HUES64 (cell line): ENCODE results near the gene CDK6.
A peak's percentile ranks its signal among the peaks of the same experiment; 100 is the strongest.

Source experiments
- H3K27ac ChIP-seq: 2 replicates; pipeline ENCODE4 v1.7.0; 2013; ENCODE audit warnings: low read depth, low read length, inconsistent platforms
- H3K27me3 ChIP-seq: 2 replicates; pipeline ENCODE4 v1.6.1; 2013; ENCODE audit warnings: mild to moderate bottlenecking, low read length; ENCODE audit not compliant: insufficient read depth
- H3K36me3 ChIP-seq: 2 replicates; pipeline ENCODE4 v1.6.1; 2013; ENCODE audit warnings: mild to moderate bottlenecking, low read length; ENCODE audit not compliant: insufficient read depth
- H3K4me1 ChIP-seq: 2 replicates; pipeline ENCODE4 v1.6.1; 2013; ENCODE audit warnings: mild to moderate bottlenecking, low read length, moderate library complexity; ENCODE audit not compliant: insufficient read depth
- H3K4me3 ChIP-seq: 2 replicates; pipeline ENCODE4 v1.5.1; 2013; ENCODE audit warnings: mild to moderate bottlenecking, low read length, moderate library complexity
- H3K9ac ChIP-seq: 2 replicates; pipeline ENCODE4 v1.6.1; 2013; ENCODE audit warnings: mild to moderate bottlenecking, low read depth, low read length
- H3K9me3 ChIP-seq: 2 replicates; pipeline ENCODE4 v1.6.1; 2013; ENCODE audit warnings: low read depth, low read length; ENCODE audit not compliant: insufficient read depth
- WGBS: fragments of 150-250, 120-280 bp; methylation state at CpG from one replicate; pipeline ENCODE4 v1.1.7; 2013; ENCODE audit warnings: missing lambda C conversion rate; 5-methylcytosine and 5-hydroxymethylcytosine counted together

The CDK6 gene

GRCh38 chr7:92788559-92789183 is 47.7 kb downstream of the CDK6 start:
- 94% methylated on average over 1 of the region's 1 CpG for WGBS
- H3K9me3 ChIP-seq = peaks cover 19% of the 10 kb centered on the region
- peaks cover 18% of the 10 kb centered on the region for H3K4me1 ChIP-seq
- H3K27me3 ChIP-seq = no peaks in the 10 kb centered on the region
- no peak overlapping the region for H3K4me3 ChIP-seq
- no peaks in the 10 kb centered on the region for H3K36me3 ChIP-seq
- no peak overlapping the region for H3K27ac ChIP-seq
- no peak overlapping the region for H3K9ac ChIP-seq

DNA sequence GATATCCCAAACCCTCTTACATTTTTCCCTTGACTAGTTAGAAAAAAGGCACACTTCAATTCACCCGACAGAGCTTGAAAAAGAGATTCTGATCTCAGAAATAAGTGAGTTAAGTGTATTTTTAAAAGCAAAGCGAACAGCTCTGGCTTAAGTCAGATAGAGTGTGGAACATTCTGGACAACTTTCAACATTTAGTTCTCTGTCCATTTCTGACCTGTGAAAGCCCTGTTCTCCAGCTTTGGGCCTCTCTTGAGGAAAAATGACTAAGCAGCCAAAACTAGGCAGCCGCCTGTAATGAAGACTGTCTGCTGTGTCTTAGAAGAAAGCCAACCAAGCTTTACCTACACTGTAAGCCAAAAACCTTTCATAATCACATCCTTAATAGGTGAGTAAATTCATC is 50.5 kb downstream of the CDK6 start:
- Histone ChIP-seq H3K9me3 (peaks cover 19% of the 10 kb centered on the region), H3K9ac (no peak overlapping the region), H3K4me3 (no peak overlapping the region), H3K27me3 (no peaks in the 10 kb centered on the region), H3K27ac (peak overlapping the region; percentile 26; the same call in 1 of the 2 replicates), H3K36me3 (no peaks in the 10 kb centered on the region), H3K4me1 (peaks cover 35% of the 10 kb centered on the region)
- 89% methylated on average over 3 of the region's 3 CpGs for WGBS

GRCh38 chr7:92784935-92785334 is 51.4 kb downstream of the CDK6 start:
- Histone ChIP-seq H3K9ac (no peak overlapping the region), H3K27ac (no peak overlapping the region), H3K36me3 (no peaks in the 10 kb centered on the region), H3K9me3 (peaks cover 19% of the 10 kb centered on the region), H3K27me3 (no peaks in the 10 kb centered on the region), H3K4me3 (no peak overlapping the region), H3K4me1 (peaks cover 37% of the 10 kb centered on the region)
- WGBS = 100% methylated on average over 4 of the region's 5 CpGs

GRCh38 chr7:92783260-92784201 is 52.8 kb downstream of the CDK6 start:
- Histone ChIP-seq H3K4me3 (no peak overlapping the region), H3K9ac (no peak overlapping the region), H3K9me3 (peaks cover 10% of the 10 kb centered on the region), H3K27ac (no peak overlapping the region), H3K36me3 (no peaks in the 10 kb centered on the region), H3K4me1 (peaks cover 37% of the 10 kb centered on the region), H3K27me3 (no peaks in the 10 kb centered on the region)
- WGBS = 86% methylated on average over 2 of the region's 3 CpGs

GRCh38 chr7:92782855-92783254 is 53.5 kb downstream of the CDK6 start:
- Histone ChIP-seq H3K27me3 (no peaks in the 10 kb centered on the region), H3K36me3 (no peaks in the 10 kb centered on the region; the same call in 1 of the 2 replicates), H3K4me1 (peaks cover 37% of the 10 kb centered on the region), H3K27ac (no peak overlapping the region), H3K9ac (no peak overlapping the region), H3K9me3 (peaks cover 4% of the 10 kb centered on the region; the same call in 1 of the 2 replicates), H3K4me3 (no peak overlapping the region)
- 93% methylated on average over 3 of the region's 3 CpGs for WGBS

DNA sequence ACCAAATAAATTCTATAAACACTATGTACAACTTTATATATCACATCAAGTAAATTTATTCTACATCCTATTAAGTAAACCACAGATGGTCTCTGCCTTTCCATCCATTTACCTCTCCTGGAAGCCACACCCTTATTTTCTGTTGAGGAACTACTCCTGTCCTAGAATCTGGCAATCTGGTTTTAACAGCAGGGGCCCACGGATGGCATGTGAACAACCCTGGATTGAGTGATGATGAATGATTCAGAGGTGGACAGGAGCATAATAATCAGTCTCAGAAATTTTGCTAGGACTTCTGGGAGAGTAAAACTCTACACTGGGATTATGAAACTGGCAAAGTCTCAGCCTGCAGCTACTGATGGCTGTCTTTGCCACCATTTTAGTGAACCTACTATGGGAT is 54.1 kb downstream of the CDK6 start:
- Histone ChIP-seq H3K4me1 (peaks cover 37% of the 10 kb centered on the region), H3K9me3 (no peaks in the 10 kb centered on the region; the same call in 1 of the 2 replicates), H3K9ac (no peak overlapping the region), H3K36me3 (no peaks in the 10 kb centered on the region; the same call in 1 of the 2 replicates), H3K27ac (no peak overlapping the region), H3K27me3 (no peaks in the 10 kb centered on the region), H3K4me3 (no peak overlapping the region)
- WGBS = 96% methylated on average over 1 of the region's 1 CpG

- no peak overlapping the region for H3K27ac ChIP-seq
- peaks cover 36% of the 10 kb centered on the region for H3K4me1 ChIP-seq
- no peaks in the 10 kb centered on the region; the same call in 1 of the 2 replicates for H3K36me3 ChIP-seq
- H3K27me3 ChIP-seq = no peaks in the 10 kb centered on the region
- H3K9me3 ChIP-seq = no peaks in the 10 kb centered on the region
- WGBS = 89% methylated on average over 3 of the region's 3 CpGs
- H3K9ac ChIP-seq = no peak overlapping the region
- no peak overlapping the region for H3K4me3 ChIP-seq
Measured at GRCh38 chr7:92781117-92781720, 55.2 kb downstream of the CDK6 start.

- 95% methylated on average over 5 of the region's 5 CpGs for WGBS
- no peak overlapping the region for H3K4me3 ChIP-seq
- peaks cover 22% of the 10 kb centered on the region for H3K4me1 ChIP-seq
- H3K9me3 ChIP-seq = no peaks in the 10 kb centered on the region
- peaks cover 2% of the 10 kb centered on the region for H3K36me3 ChIP-seq
- no peak overlapping the region for H3K9ac ChIP-seq
- H3K27me3 ChIP-seq = no peaks in the 10 kb centered on the region
- no peak overlapping the region for H3K27ac ChIP-seq
Measured at GRCh38 chr7:92778972-92779371, 57.4 kb downstream of the CDK6 start.

- 83% methylated on average over 1 of the region's 1 CpG for WGBS
- H3K27ac ChIP-seq = no peak overlapping the region
Measured at GRCh38 chr7:92777993-92778392, 58.4 kb downstream of the CDK6 start.

GRCh38 chr7:92773808-92774207 is 62.6 kb downstream of the CDK6 start:
- no peaks in the 10 kb centered on the region for H3K27me3 ChIP-seq
- H3K27ac ChIP-seq = no peak overlapping the region
- H3K4me3 ChIP-seq = no peak overlapping the region
- peaks cover 10% of the 10 kb centered on the region for H3K36me3 ChIP-seq
- H3K9ac ChIP-seq = no peak overlapping the region
- no peaks in the 10 kb centered on the region for H3K9me3 ChIP-seq
- 88% methylated on average over 3 of the region's 4 CpGs for WGBS
- H3K4me1 ChIP-seq = peaks cover 24% of the 10 kb centered on the region

More at GRCh38 chr7:92777993-92778392, 58.4 kb downstream of the CDK6 start:
- Histone ChIP-seq H3K27me3 (no peaks in the 10 kb centered on the region), H3K4me3 (no peak overlapping the region), H3K9me3 (no peaks in the 10 kb centered on the region), H3K9ac (no peak overlapping the region), H3K4me1 (peaks cover 14% of the 10 kb centered on the region), H3K36me3 (peaks cover 8% of the 10 kb centered on the region)

GRCh38 chr7:92769844-92770243 is 66.5 kb downstream of the CDK6 start:
- no peak overlapping the region for H3K4me3 ChIP-seq
- H3K27me3 ChIP-seq = no peaks in the 10 kb centered on the region
- WGBS = 89% methylated on average over 1 of the region's 1 CpG
- no peaks in the 10 kb centered on the region for H3K9me3 ChIP-seq
- peaks cover 63% of the 10 kb centered on the region for H3K4me1 ChIP-seq
- H3K9ac ChIP-seq = no peak overlapping the region
- peaks cover 10% of the 10 kb centered on the region for H3K36me3 ChIP-seq
- peak overlapping the region; percentile 72; the same call in 1 of the 2 replicates for H3K27ac ChIP-seq
